CD4-positive, alpha-beta T cell (primary cell): ENCODE data around the gene CRELD1. TPM values are rescaled to one million over a fixed set of nuclear protein-coding genes. Genes with fewer than 3 reads are reported as not detected.

Source experiments
- ATAC-seq: fragments of 200-7000 bp; cut with Tn5 transposase; one replicate; pipeline ENCODE4 v1.10.0; 2022; ENCODE audit warnings: mild to moderate bottlenecking; ENCODE audit not compliant: poor library complexity
- CTCF ChIA-PET: fragments of 350-600 bp; sonication (Branson Sonifier 250); formaldehyde crosslinking; loops from one replicate; lab custom pipeline; 2021; ENCODE audit warnings: antibody characterized with exemption, inconsistent platforms; lab: Charles Lee
- POLR2A ChIA-PET: fragments of 350-600 bp; sonication (Branson Sonifier 250); formaldehyde crosslinking; loops from one replicate; lab custom pipeline; 2021; ENCODE audit warnings: antibody characterized with exemption, inconsistent platforms; lab: Charles Lee
- DNase-seq, 14 experiments: peaks; one replicate each; pipeline ENCODE4 v3.0.0-alpha.2; 2013 to 2020; ENCODE audit warnings: mixed read lengths in 2 of 14
- H3K27ac ChIP-seq, 2 donors: one replicate each; pipeline versions ENCODE4 v1.5.1 to v1.7.0; 2013; ENCODE audit warnings: low read length in 2 of 2, low read depth in 1 of 2, mild to moderate bottlenecking in 1 of 2
- H3K27me3 ChIP-seq, 2 experiments: 1 replicate in 1 of 2; 2 replicates in 1 of 2; pipeline versions ENCODE4 v1.6.1 to v1.7.0; 2013; ENCODE audit warnings: low read length in 2 of 2, control low read depth in 1 of 2, mild to moderate bottlenecking in 1 of 2, moderate library complexity in 1 of 2; ENCODE audit not compliant: insufficient read depth in 2 of 2, control insufficient read depth in 1 of 2
- H3K36me3 ChIP-seq: one replicate; pipeline ENCODE4 v1.6.1; 2013; ENCODE audit warnings: low read length, control low read depth; ENCODE audit not compliant: insufficient read depth
- H3K4me1 ChIP-seq: one replicate; pipeline ENCODE4 v1.6.1; 2013; ENCODE audit warnings: low read length, control low read depth; ENCODE audit not compliant: insufficient read depth
- H3K4me3 ChIP-seq: one replicate; pipeline ENCODE4 v1.5.1; 2013; ENCODE audit warnings: mild to moderate bottlenecking, low read length, moderate library complexity
- H3K9me3 ChIP-seq, 2 experiments: 1 replicate in 1 of 2; 2 replicates in 1 of 2; pipeline versions ENCODE4 v1.6.1 to v1.7.0; 2013; ENCODE audit warnings: low read length in 2 of 2, mild to moderate bottlenecking in 2 of 2, control low read depth in 1 of 2, moderate library complexity in 1 of 2; ENCODE audit not compliant: control insufficient read depth in 1 of 2, insufficient read depth in 1 of 2
- H3K27ac Mint-ChIP-seq: one replicate; pipeline ENCODE4 v1.8.0; 2020; ENCODE audit warnings: mixed read lengths
- H3K27me3 Mint-ChIP-seq: one replicate; pipeline ENCODE4 v1.8.0; 2021; ENCODE audit warnings: mixed read lengths
- H3K36me3 Mint-ChIP-seq: one replicate; pipeline ENCODE4 v1.8.0; 2021; ENCODE audit warnings: low read depth, mixed read lengths
- H3K4me1 Mint-ChIP-seq: one replicate; pipeline ENCODE4 v1.8.0; 2021; ENCODE audit warnings: low read depth, mixed read lengths
- H3K4me3 Mint-ChIP-seq: one replicate; pipeline ENCODE4 v1.8.0; 2020; ENCODE audit warnings: mild to moderate bottlenecking, mixed read lengths
- H3K9me3 Mint-ChIP-seq: one replicate; pipeline ENCODE4 v1.8.0; 2020; ENCODE audit warnings: mixed read lengths
- CTCF ChIP-seq: fragments of 200-600 bp; IDR thresholded peaks from one replicate; pipeline ENCODE4 v1.8.0; 2022; ENCODE audit warnings: antibody characterized with exemption, mild to moderate bottlenecking
- intact Hi-C, 2 experiments: fragments of 100-400 bp; cut with DNase I in 1 of 2; cut with micrococcal nuclease in 1 of 2; formaldehyde crosslinking; loops; one replicate each; pipeline versions ENCODE4 v1.15.1 to v1.9.0; 2023 to 2025; cut with DNase I, micrococcal nuclease
- total RNA-seq, 174 experiments: library from RNA in 2 of 174; stranded (reverse) in 2 of 174; gene quantifications; one replicate each; pipeline ENCODE4 v1.2.3 and lab custom pipeline; 2021 to 2026

The CRELD1 gene
- total RNA-seq, 2 experiments from 2014 or later, result 10.7 to 12.4 TPM

GRCh38 chr3:9913601-9914000 lies 20.0 kb upstream of the CRELD1 start:
- no peaks in the 10 kb centered on the region for H3K36me3 Mint-ChIP-seq
- no peak for ATAC-seq
- TF ChIP-seq CTCF, result no peak
- H3K4me1 Mint-ChIP-seq, result peaks cover 19% of the 10 kb centered on the region
- H3K27me3 Mint-ChIP-seq, result no peaks in the 10 kb centered on the region
- no peak overlapping the region for H3K4me3 Mint-ChIP-seq
- Histone ChIP-seq H3K4me1 (peaks cover 44% of the 10 kb centered on the region), H3K27me3 (no peaks in the 10 kb centered on the region), H3K9me3 (no peaks in the 10 kb centered on the region), H3K36me3 (no peaks in the 10 kb centered on the region), H3K27ac (no peak overlapping the region), H3K4me3 (no peak overlapping the region)
- ChIA-PET CTCF (interaction anchor here (0.6 to 1.8 kb wide), 2 partner anchors 20 to 172 kb away, joined by 4 to 12 read pairs; partner anchors contain the start of gene CRELD1), POLR2A (interaction anchor here (2.6 to 4.9 kb wide), 2 partner anchors 19 to 23 kb away, joined by 17 to 32 read pairs; partner anchors contain the start of genes CRELD1 and JAGN1)
- no peak overlapping the region for H3K27ac Mint-ChIP-seq
- intact Hi-C loops, result no loop called here
- H3K9me3 Mint-ChIP-seq, result no peaks in the 10 kb centered on the region
- no peak for DNase-seq

- H3K36me3 ChIP-seq, result no peaks in the 10 kb centered on the region
- no peak for DNase-seq
- no peaks in the 10 kb centered on the region for H3K9me3 ChIP-seq
- H3K4me1 Mint-ChIP-seq, result peaks cover 19% of the 10 kb centered on the region
- ChIA-PET CTCF (interaction anchor here (0.6 kb wide), 1 partner anchor 173 kb away, joined by 4 read pairs; no protein-coding TSS in a partner anchor), POLR2A (interaction anchor here (2.6 to 4.9 kb wide), 2 partner anchors 19 to 23 kb away, joined by 17 to 32 read pairs; partner anchors contain the start of genes CRELD1 and JAGN1)
- ATAC-seq, result no peak
- H3K27ac Mint-ChIP-seq, result no peak overlapping the region
- no peak overlapping the region for H3K4me3 ChIP-seq
- H3K27ac ChIP-seq, result no peak overlapping the region
- no peaks in the 10 kb centered on the region for H3K27me3 ChIP-seq
- no peaks in the 10 kb centered on the region for H3K36me3 Mint-ChIP-seq
- intact Hi-C loops, result no loop called here
- H3K9me3 Mint-ChIP-seq, result no peaks in the 10 kb centered on the region
- no peak for TF ChIP-seq CTCF
- no peaks in the 10 kb centered on the region for H3K27me3 Mint-ChIP-seq
- peak overlapping the region; percentile 7 for H3K4me3 Mint-ChIP-seq
- peaks cover 44% of the 10 kb centered on the region for H3K4me1 ChIP-seq
Observed at GRCh38 chr3:9914011-9914410, 19.6 kb upstream of the CRELD1 start.

- Mint-ChIP-seq H3K4me3 (peak overlapping the region; percentile 34), H3K27ac (no peak overlapping the region), H3K9me3 (no peaks in the 10 kb centered on the region), H3K4me1 (peaks cover 19% of the 10 kb centered on the region), H3K36me3 (no peaks in the 10 kb centered on the region), H3K27me3 (no peaks in the 10 kb centered on the region)
- Histone ChIP-seq H3K4me1 (peaks cover 39% of the 10 kb centered on the region), H3K27ac (no peak overlapping the region), H3K27me3 (no peaks in the 10 kb centered on the region), H3K4me3 (peak overlapping the region; percentile 25), H3K9me3 (no peaks in the 10 kb centered on the region), H3K36me3 (no peaks in the 10 kb centered on the region)
- ATAC-seq (peak; percentile 42), DNase-seq (no peak)
- POLR2A ChIA-PET, result interaction anchor here (4.9 kb wide), 1 partner anchor 18 kb away, joined by 32 read pairs; the partner anchor contains the start of gene CRELD1
- intact Hi-C loops, result no loop called here
- CTCF ChIA-PET, result no interaction called here
- TF ChIP-seq CTCF, result no peak
Observed at GRCh38 chr3:9914559-9915253, 18.9 kb upstream of the CRELD1 start.
